Keratinocyte (primary cell): ENCODE data around the gene IDI1. TPM values are rescaled to one million over a fixed set of nuclear protein-coding genes. Genes with fewer than 3 reads are reported as not detected.

Experiments
- DNase-seq: peaks from one replicate; pipeline ENCODE4 v3.0.0-alpha.2; 2011; ENCODE audit warnings: low read depth, missing footprints, low spot score
- FAIRE-seq: peaks from 2 replicates; lab custom pipeline; 2011; peaks lifted over from hg19 to GRCh38; lab: Jason Lieb, UNC
- H2AFZ ChIP-seq: 2 replicates; pipeline ENCODE4 v1.6.0; 2012; ENCODE audit warnings: low read length, control low read depth, inconsistent platforms; ENCODE audit not compliant: control insufficient read depth
- H3K27ac ChIP-seq: 2 replicates; pipeline ENCODE4 v1.5.1; 2011; ENCODE audit warnings: low read length; ENCODE audit not compliant: control insufficient read depth, insufficient read depth
- H3K27me3 ChIP-seq: 3 replicates; pipeline ENCODE4 v1.6.0; 2011; ENCODE audit warnings: low read length; ENCODE audit not compliant: control insufficient read depth, insufficient read depth; ENCODE audit errors: extremely low read depth
- H3K36me3 ChIP-seq, 2 experiments: 2 replicates in 1 of 2; 3 replicates in 1 of 2; pipeline ENCODE4 v1.5.1; 2011; ENCODE audit warnings: low read length in 2 of 2, mild to moderate bottlenecking in 1 of 2; ENCODE audit not compliant: control insufficient read depth in 2 of 2, insufficient read depth in 2 of 2; ENCODE audit errors: extremely low read depth in 1 of 2
- H3K4me1 ChIP-seq: 3 replicates; pipeline ENCODE4 v1.5.1; 2011; ENCODE audit warnings: low read length; ENCODE audit not compliant: control insufficient read depth, insufficient read depth; ENCODE audit errors: extremely low read depth
- H3K4me2 ChIP-seq: 3 replicates; pipeline ENCODE4 v1.6.0; 2011; ENCODE audit warnings: low read depth, low read length; ENCODE audit not compliant: control insufficient read depth, insufficient read depth; ENCODE audit errors: extremely low read depth
- H3K4me3 ChIP-seq, 3 experiments: fragments of 200-600 bp in 1 of 3; sonication (generic) in 1 of 3; 2 replicates in 2 of 3; 3 replicates in 1 of 3; pipeline ENCODE4 v1.5.1; 2011 to 2016; ENCODE audit warnings: low read length in 3 of 3, mild to moderate bottlenecking in 3 of 3, control low read depth in 2 of 3, inconsistent platforms in 1 of 3, low read depth in 1 of 3, mixed read lengths in 1 of 3, mixed run types in 1 of 3, moderate library complexity in 1 of 3; ENCODE audit not compliant: control insufficient read depth in 2 of 3, insufficient read depth in 2 of 3; ENCODE audit errors: extremely low read depth in 1 of 3
- H3K79me2 ChIP-seq: 2 replicates; pipeline ENCODE4 v1.6.0; 2012; ENCODE audit warnings: low read length; ENCODE audit not compliant: control insufficient read depth, insufficient read depth
- H3K9ac ChIP-seq: 3 replicates; pipeline ENCODE4 v1.6.0; 2011; ENCODE audit warnings: low read length; ENCODE audit not compliant: control insufficient read depth, insufficient read depth; ENCODE audit errors: extremely low read depth
- H3K9me1 ChIP-seq: 3 replicates; pipeline ENCODE4 v1.6.0; 2011; ENCODE audit warnings: low read length; ENCODE audit not compliant: control insufficient read depth, insufficient read depth; ENCODE audit errors: extremely low read depth
- H3K9me3 ChIP-seq: 2 replicates; pipeline ENCODE4 v1.5.1; 2012; ENCODE audit warnings: low read depth, low read length; ENCODE audit not compliant: control insufficient read depth
- H4K20me1 ChIP-seq: 3 replicates; pipeline ENCODE4 v1.6.0; 2011; ENCODE audit warnings: low read length; ENCODE audit not compliant: control insufficient read depth, insufficient read depth; ENCODE audit errors: extremely low read depth
- CTCF ChIP-seq, 3 experiments: IDR thresholded peaks in 1 of 3; conservative IDR thresholded peaks in 1 of 3; optimal IDR thresholded peaks in 1 of 3; 2 replicates in 2 of 3; 3 replicates in 1 of 3; pipeline versions ENCODE3 to v1.5.1; 2011; ENCODE audit warnings: low read length in 3 of 3, mild to moderate bottlenecking in 3 of 3, moderate library complexity in 2 of 3, control low read depth in 1 of 3, inconsistent platforms in 1 of 3; ENCODE audit not compliant: insufficient read depth in 2 of 3; ENCODE audit errors: extremely low read depth in 1 of 3
- EZH2 ChIP-seq: IDR thresholded peaks from one replicate; pipeline ENCODE4 v1.6.1; 2012; ENCODE audit warnings: inconsistent platforms, mild to moderate bottlenecking, low read length, moderate library complexity
- dilution Hi-C: fragments of 300-500 bp; cut with MboI; formaldehyde crosslinking; loops from one replicate; pipeline ENCODE4 v1.7.0; 2020; ENCODE audit warnings: low sequenced_read_pairs; ENCODE audit not compliant: extremely low pct_ligation_motif_present
- polyA plus RNA-seq, 5 experiments: library from polyadenylated mRNA; depleted of rRNA in 3 of 5; stranded (reverse) in 3 of 5; stranded (forward) in 1 of 5; unstranded in 1 of 5; fragments of >200 nt; gene quantifications; 1 replicate in 1 of 5; 2 replicates in 3 of 5; 3 replicates in 1 of 5; pipeline versions ENCODE4 v1.2.1 to v1.2.3, GENCODE V29; 2011 to 2012; ENCODE audit warnings: missing spikeins in 2 of 5, low read depth in 1 of 5, low replicate concordance in 1 of 5

IDI1 gene
- polyA plus RNA-seq, 1 donor (not counting 4 experiments of a cell fraction or from before 2014, with no cell fraction given), result 298 TPM

- Histone ChIP-seq H4K20me1 (peaks cover 30% of the 10 kb centered on the region), H3K9ac (peak overlapping the region; percentile 93), H3K36me3 (peaks cover 16 to 23% of the 10 kb centered on the region in 2 experiments), H3K9me1 (no peaks in the 10 kb centered on the region), H3K27ac (peak overlapping the region; percentile 95), H3K9me3 (no peaks in the 10 kb centered on the region), H3K4me3 (peak overlapping the region; percentile 91 to 95 (median 94)), H3K27me3 (no peaks in the 10 kb centered on the region), H3K79me2 (peaks cover 73% of the 10 kb centered on the region), H3K4me2 (peak overlapping the region; percentile 87), H2AFZ (no peak overlapping the region), H3K4me1 (peaks cover 34% of the 10 kb centered on the region)
- FAIRE-seq (no peak), DNase-seq (no peak)
- dilution Hi-C loops, result no loop called here
- no peak for TF ChIP-seq EZH2
- TF ChIP-seq CTCF (optimal IDR thresholded peaks at IDR 0.05 in 1 of 3, IDR thresholded peaks at IDR 0.05 in 1 of 3, conservative IDR thresholded peaks at IDR 0.05 in 1 of 3; ENCODE audit: extremely low read depth in 1 of 3, insufficient read depth in 2 of 3, low read length in 3 of 3), result no peak
Observed at GRCh38 chr10:1047937-1048336, 982 bp downstream of the IDI1 start.

- H3K27me3 ChIP-seq, result no peaks in the 10 kb centered on the region
- H3K36me3 ChIP-seq, result peaks cover 16 to 23% of the 10 kb centered on the region in 2 experiments
- H3K4me2 ChIP-seq, result peak overlapping the region; percentile 69
- peaks cover 30% of the 10 kb centered on the region for H4K20me1 ChIP-seq
- DNase-seq, result no peak
- H3K4me3 ChIP-seq, result peak overlapping the region in 1 of 3 experiments; percentile 58
- H3K79me2 ChIP-seq, result peaks cover 48% of the 10 kb centered on the region
- peaks cover 19% of the 10 kb centered on the region for H3K4me1 ChIP-seq
- no peak overlapping the region for H2AFZ ChIP-seq
- dilution Hi-C loops, result no loop called here
- TF ChIP-seq EZH2 (no peak), CTCF (optimal IDR thresholded peaks at IDR 0.05 in 1 of 3, IDR thresholded peaks at IDR 0.05 in 1 of 3, conservative IDR thresholded peaks at IDR 0.05 in 1 of 3; ENCODE audit: extremely low read depth in 1 of 3, insufficient read depth in 2 of 3, low read length in 3 of 3) (no peak)
- no peak overlapping the region for H3K27ac ChIP-seq
- H3K9me3 ChIP-seq, result no peaks in the 10 kb centered on the region
- H3K9me1 ChIP-seq, result no peaks in the 10 kb centered on the region
- FAIRE-seq, result no peak
- H3K9ac ChIP-seq, result no peak overlapping the region
Observed at GRCh38 chr10:1045415-1045814, 3.5 kb downstream of the IDI1 start.
